K562 (cell line): Measurements from ENCODE around the gene MMP24. TPM values are rescaled to one million over a fixed set of nuclear protein-coding genes. Genes with fewer than 3 reads are reported as not detected.

Source experiments
- BRD9 ChIP-seq: fragments of 450-650 bp; IDR thresholded peaks from 2 replicates; pipeline ENCODE4 v1.6.1; 2018; ENCODE audit warnings: low read depth; ENCODE audit not compliant: partially characterized antibody
- CBFB ChIP-seq: sonication (generic); formaldehyde crosslinking; IDR thresholded peaks from 2 replicates; pipeline ENCODE4 v1.4.0; 2020; ENCODE audit warnings: mild to moderate bottlenecking, missing genetic modification reagents
- CREM ChIP-seq: IDR thresholded peaks from 2 replicates; pipeline ENCODE4 v1.6.1; 2014; ENCODE audit warnings: antibody characterized with exemption, low read depth
- DNMT1 ChIP-seq: fragments of 450-650 bp; IDR thresholded peaks from 2 replicates; pipeline ENCODE4 v1.6.1; 2016; ENCODE audit warnings: antibody characterized with exemption, mild to moderate bottlenecking
- ELF1 ChIP-seq: fragments of 200-800 bp; sonication (Bioruptor generic); IDR thresholded peaks from 2 replicates; pipeline ENCODE4 v1.6.1; 2016; ENCODE audit warnings: missing genetic modification characterization, missing compliant biosample characterization
- HNRNPH1 ChIP-seq: fragments of 200-400 bp; formaldehyde crosslinking; optimal IDR thresholded peaks from 2 replicates; pipeline ENCODE3; 2017; ENCODE audit warnings: low read depth, mild to moderate bottlenecking, low read length, moderate library complexity
- REST ChIP-seq, 2 experiments: fragments of 450-650 bp; formaldehyde crosslinking in 1 of 2; IDR thresholded peaks; 2 replicates each; pipeline versions ENCODE4 v1.4.0 to v1.6.1; 2014 to 2020; ENCODE audit warnings: mild to moderate bottlenecking in 2 of 2, borderline replicate concordance in 1 of 2, low read depth in 1 of 2
- TARDBP ChIP-seq: fragments of 450-650 bp; IDR thresholded peaks from 2 replicates; pipeline ENCODE4 v1.6.1; 2016
- TCFL5 ChIP-seq: fragments of 250-450 bp; sonication (Bioruptor Pico); conservative IDR thresholded peaks from 2 replicates; pipeline ENCODE4 v1.6.1; 2021; ENCODE audit warnings: mild to moderate bottlenecking, moderate library complexity, matching md5 sums
- ZEB2 ChIP-seq: fragments of 450-650 bp; IDR thresholded peaks from 2 replicates; pipeline ENCODE4 v1.6.1; 2016
- ZKSCAN3 ChIP-seq: fragments of 250-450 bp; sonication (Bioruptor Pico); IDR thresholded peaks from 2 replicates; pipeline ENCODE4 v1.4.0; 2020
- polyA plus RNA-seq, 8 experiments: library from polyadenylated mRNA; depleted of rRNA in 4 of 8; stranded (reverse) in 5 of 8; unstranded in 3 of 8; fragments of >200 nt; fragmentation: Nextera tagmentation in 2 of 8; fragmentation: Illumina TruSeq in 1 of 8; extraction: Ambion mirVana in 2 of 8; extraction: Trizol in 1 of 8; gene quantifications; 2 replicates each; pipeline versions ENCODE4 v1.2.1 to v1.2.3, GENCODE V29; 2011 to 2014; ENCODE audit warnings: inconsistent platforms in 1 of 8, missing spikeins in 1 of 8
- total RNA-seq, 7 experiments: library from RNA; depleted of rRNA in 6 of 7; stranded (reverse); fragments of >200 nt in 6 of 7; fragmentation: Illumina TruSeq in 2 of 7; extraction: Trizol in 2 of 7; gene quantifications; 2 replicates each; pipeline versions ENCODE4 v1.2.1 to v1.2.3, GENCODE V29; 2011 to 2021; ENCODE audit warnings: low replicate concordance in 1 of 7
- TF ChIP-seq, protein P1 (sequence below), 2 experiments: IDR thresholded peaks in 1 of 2; conservative IDR thresholded peaks in 1 of 2; 2 replicates each; pipeline ENCODE4 v1.6.1; 2016; ENCODE audit warnings: low read depth in 2 of 2, mild to moderate bottlenecking in 1 of 2, missing compliant biosample characterization in 1 of 2, missing genetic modification characterization in 1 of 2, moderate library complexity in 1 of 2
- TF ChIP-seq, protein P2 (sequence below): fragments of 250-450 bp; sonication (Bioruptor Pico); IDR thresholded peaks from 2 replicates; pipeline ENCODE4 v1.5.0; 2021; ENCODE audit warnings: mild to moderate bottlenecking, moderate library complexity

Gene MMP24
- total and polyA plus RNA-seq, 9 of the 15 experiments (the other 6 are each of a cell fraction or from before 2014, with no cell fraction given), result 0.03 to 0.07 (median 0.03) TPM; not detected in 6

DNA sequence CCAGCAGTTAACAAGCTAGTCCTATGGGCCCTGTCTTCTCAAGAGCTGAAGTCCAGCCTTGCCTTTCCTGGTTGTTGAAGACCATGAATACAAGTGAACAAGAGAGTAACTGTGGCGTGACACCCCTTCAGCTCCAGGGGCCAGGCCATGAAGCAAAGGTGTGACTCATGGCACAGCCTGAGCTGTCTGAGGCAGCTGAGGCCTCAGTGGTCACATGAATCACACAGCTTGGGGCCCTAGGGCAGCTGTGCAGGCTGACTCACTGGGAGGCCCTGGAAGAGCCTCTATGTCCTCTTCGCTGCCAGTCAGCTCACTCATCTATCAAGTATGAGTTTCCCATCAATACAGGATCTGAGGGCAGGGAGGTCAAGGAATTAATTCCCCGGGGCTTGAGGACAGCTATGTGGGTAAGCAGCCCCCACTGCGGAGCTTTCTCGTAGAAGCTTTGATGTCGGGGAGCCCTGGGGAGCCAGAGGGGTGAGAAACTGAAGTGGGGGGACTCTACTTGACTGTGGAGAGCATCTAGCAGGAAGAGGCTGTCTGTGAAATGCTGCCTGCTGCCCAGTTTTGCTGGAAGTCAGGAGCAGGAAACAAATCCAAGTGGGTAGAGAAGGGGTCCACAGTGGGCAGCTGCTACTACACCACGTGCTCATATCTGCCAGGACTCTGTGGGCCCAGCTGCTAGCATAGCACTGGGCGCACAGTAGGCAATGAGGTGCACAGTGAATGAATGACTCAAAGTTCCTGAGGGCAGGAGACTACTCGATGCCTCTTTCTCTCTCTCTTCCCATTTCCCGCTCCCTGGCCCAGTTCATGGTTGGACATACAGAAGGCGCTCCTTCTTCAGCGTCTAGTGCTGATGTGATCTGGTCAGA lies 79.4 kb downstream of the MMP24 start (continued):
- TF ChIP-seq ZEB2 (no peak), CBFB (CRISPR knock-in tag) (no peak), DNMT1 (no peak), ELF1 (tag) (no peak), TARDBP (no peak), TCFL5 (CRISPR knock-in tag) (no peak), REST (IDR thresholded peaks at IDR 0.05; ENCODE audit: borderline replicate concordance) (no peak), REST (CRISPR knock-in tag; IDR thresholded peaks at IDR 0.05; ENCODE audit: low read depth) (no peak), BRD9 (no peak), HNRNPH1 (no peak), CREM (peak; percentile 52; the same call in 1 of the 2 replicates), ZKSCAN3 (no peak)
- TF ChIP-seq, protein P1, sequence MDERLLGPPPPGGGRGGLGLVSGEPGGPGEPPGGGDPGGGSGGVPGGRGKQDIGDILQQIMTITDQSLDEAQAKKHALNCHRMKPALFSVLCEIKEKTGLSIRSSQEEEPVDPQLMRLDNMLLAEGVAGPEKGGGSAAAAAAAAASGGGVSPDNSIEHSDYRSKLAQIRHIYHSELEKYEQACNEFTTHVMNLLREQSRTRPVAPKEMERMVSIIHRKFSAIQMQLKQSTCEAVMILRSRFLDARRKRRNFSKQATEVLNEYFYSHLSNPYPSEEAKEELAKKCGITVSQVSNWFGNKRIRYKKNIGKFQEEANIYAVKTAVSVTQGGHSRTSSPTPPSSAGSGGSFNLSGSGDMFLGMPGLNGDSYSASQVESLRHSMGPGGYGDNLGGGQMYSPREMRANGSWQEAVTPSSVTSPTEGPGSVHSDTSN (CRISPR knock-in tag; IDR thresholded peaks at IDR 0.05; ENCODE audit: low read depth), result no peak
- TF ChIP-seq, protein P1 (tag; conservative IDR thresholded peaks at IDR 0.05; ENCODE audit: low read depth), result peak; percentile 35
- TF ChIP-seq, protein P2, sequence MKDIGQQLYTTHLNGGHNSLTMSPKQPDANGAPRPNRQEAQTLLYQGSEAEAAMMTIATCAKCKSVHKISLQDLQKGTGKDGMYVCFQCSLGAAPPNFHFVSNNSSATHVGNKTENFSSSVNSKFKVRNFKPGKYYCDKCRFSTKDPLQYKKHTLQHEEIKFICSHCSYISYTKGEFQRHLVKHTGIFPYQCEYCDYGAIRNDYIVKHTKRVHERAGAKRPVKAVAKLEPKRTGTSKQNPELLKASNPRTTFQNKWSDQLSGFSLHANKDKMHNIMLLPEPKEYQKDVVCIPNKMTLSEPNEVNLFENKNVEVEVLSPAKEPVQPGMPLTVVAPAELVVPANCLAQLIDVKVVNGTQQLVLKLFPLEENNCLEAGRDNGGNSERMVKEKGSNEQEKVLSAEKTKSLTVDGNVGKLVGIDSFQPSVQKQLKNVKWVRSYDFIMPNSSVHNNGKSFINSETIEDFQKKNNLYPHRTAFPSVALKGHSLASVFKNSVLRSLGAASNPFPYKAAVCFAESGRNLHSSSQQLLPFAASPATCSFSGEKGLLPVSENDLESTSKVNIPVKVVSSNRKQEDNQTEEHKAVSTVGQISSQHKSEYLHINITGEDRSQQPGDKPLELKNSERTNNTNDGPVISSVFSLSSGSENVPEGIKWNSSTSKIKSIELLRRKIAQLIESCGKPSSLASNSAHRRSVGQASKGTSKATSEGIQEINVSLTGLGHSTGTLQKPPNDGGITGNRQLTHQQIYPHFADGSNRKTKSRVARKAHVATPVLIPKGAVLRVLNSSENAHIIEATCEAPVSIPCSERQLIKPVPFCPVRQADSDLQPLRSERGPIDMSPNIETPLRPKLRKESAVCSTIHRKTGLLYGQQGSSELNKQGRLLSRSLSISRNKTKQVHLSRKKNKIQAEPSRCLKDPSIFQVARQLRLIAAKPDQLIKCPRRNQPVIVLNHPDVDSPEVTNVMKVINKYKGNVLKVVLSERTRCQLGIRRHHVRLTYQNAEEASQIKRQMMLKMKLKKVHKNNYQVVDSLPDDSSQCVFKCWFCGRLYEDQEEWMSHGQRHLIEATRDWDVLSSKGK (CRISPR knock-in tag), result no peak
